IMR-90 (cell line): ENCODE data around the gene CCNK. TPM values are rescaled to one million over a fixed set of nuclear protein-coding genes. Genes with fewer than 3 reads are reported as not detected.

Experiments
- ATAC-seq: fragments of 200-7000 bp; cut with Tn5 transposase; 2 replicates; pipeline ENCODE4 v1.9.1; 2020; ENCODE audit warnings: low read depth, mild to moderate bottlenecking, moderate library complexity
- BruUV-seq: library from RNA; stranded (reverse); fragments of 400-500 nt; replicated peaks from 2 replicates; lab custom pipeline; 2021; lab: Mats Ljungman, UMichigan
- CTCF ChIA-PET: fragments of 300-600 bp; formaldehyde crosslinking; extraction: SDS; loops from one replicate; lab custom pipeline; 2021; ENCODE audit warnings: antibody characterized with exemption; lab: Yijun Ruan, JAX
- POLR2A ChIA-PET: fragments of 300-600 bp; sonication (Branson Sonifier 250); formaldehyde crosslinking; loops from one replicate; lab custom pipeline; 2022; ENCODE audit warnings: antibody characterized with exemption; ENCODE audit not compliant: unreplicated experiment; lab: Charles Lee
- DNase-seq: peaks from one replicate; pipeline ENCODE4 v3.0.0; 2013
- H2AFZ ChIP-seq: replicated peaks from 2 replicates; pipeline ENCODE3; 2013; ENCODE audit warnings: low read length, mild to moderate bottlenecking; ENCODE audit not compliant: poor library complexity
- H2AK5ac ChIP-seq: 2 replicates; pipeline ENCODE4 v1.6.1; 2013; ENCODE audit warnings: low read depth, low read length, inconsistent platforms
- H2AK9ac ChIP-seq: replicated peaks from 2 replicates; pipeline ENCODE3; 2013; ENCODE audit warnings: mild to moderate bottlenecking, low read depth, low read length, moderate library complexity; ENCODE audit not compliant: poor library complexity
- H2BK120ac ChIP-seq: 2 replicates; pipeline ENCODE4 v1.6.1; 2013; ENCODE audit warnings: low read depth, low read length, inconsistent platforms
- H2BK15ac ChIP-seq: 3 replicates; pipeline ENCODE4 v1.6.1; 2013; ENCODE audit warnings: low read depth, low read length, inconsistent platforms
- H2BK20ac ChIP-seq: 2 replicates; pipeline ENCODE4 v1.6.1; 2013; ENCODE audit warnings: low read depth, mild to moderate bottlenecking, inconsistent platforms, low read length, moderate library complexity
- H2BK5ac ChIP-seq: 2 replicates; pipeline ENCODE4 v1.6.1; 2013; ENCODE audit warnings: mild to moderate bottlenecking, low read depth, low read length, inconsistent platforms; ENCODE audit not compliant: poor library complexity, severe bottlenecking
- H3K14ac ChIP-seq: replicated peaks from 2 replicates; pipeline ENCODE4 v1.6.1; 2013; ENCODE audit warnings: low read depth, low read length, inconsistent platforms
- H3K18ac ChIP-seq: 2 replicates; pipeline ENCODE4 v1.6.1; 2013; ENCODE audit warnings: low read depth, low read length, control low read depth
- H3K23ac ChIP-seq: 2 replicates; pipeline ENCODE4 v1.6.1; 2013; ENCODE audit warnings: low read depth, low read length, inconsistent platforms
- H3K27ac ChIP-seq: 2 replicates; pipeline ENCODE4 v1.5.1; 2013; ENCODE audit warnings: mild to moderate bottlenecking, control low read depth, low read length; ENCODE audit not compliant: insufficient read depth
- H3K27me3 ChIP-seq: 2 replicates; pipeline ENCODE4 v1.6.1; 2013; ENCODE audit warnings: low read length; ENCODE audit not compliant: control insufficient read depth, insufficient read depth
- H3K36me3 ChIP-seq: 2 replicates; pipeline ENCODE4 v1.6.1; 2013; ENCODE audit warnings: low read length, mixed read lengths; ENCODE audit not compliant: control insufficient read depth, insufficient read depth
- H3K4ac ChIP-seq: 2 replicates; pipeline ENCODE4 v1.6.1; 2013; ENCODE audit warnings: low read depth, low read length, inconsistent platforms
- H3K4me1 ChIP-seq: 2 replicates; pipeline ENCODE4 v1.6.1; 2013; ENCODE audit warnings: low read length, mixed read lengths; ENCODE audit not compliant: control insufficient read depth, insufficient read depth
- H3K4me2 ChIP-seq: 2 replicates; pipeline ENCODE4 v1.6.1; 2013; ENCODE audit warnings: low read depth, mild to moderate bottlenecking, control low read depth, low read length, moderate library complexity
- H3K4me3 ChIP-seq: 2 replicates; pipeline ENCODE4 v1.5.1; 2013; ENCODE audit warnings: low read depth, mild to moderate bottlenecking, control low read depth, low read length, moderate library complexity; ENCODE audit not compliant: insufficient read depth
- H3K56ac ChIP-seq: 2 replicates; pipeline ENCODE4 v1.6.1; 2013; ENCODE audit warnings: low read length, inconsistent platforms; ENCODE audit not compliant: insufficient read depth; ENCODE audit errors: extremely low read depth
- H3K79me1 ChIP-seq, 2 experiments: 2 replicates each; pipeline ENCODE4 v1.6.1; 2013; ENCODE audit warnings: low read length in 2 of 2, inconsistent platforms in 1 of 2, low read depth in 1 of 2
- H3K9ac ChIP-seq: 2 replicates; pipeline ENCODE4 v1.6.1; 2013; ENCODE audit warnings: low read depth, low read length, control low read depth
- H3K9me1 ChIP-seq: 2 replicates; pipeline ENCODE4 v1.6.1; 2013; ENCODE audit warnings: low read length, inconsistent platforms; ENCODE audit not compliant: insufficient read depth
- H3K9me3 ChIP-seq: 2 replicates; pipeline ENCODE4 v1.6.1; 2013; ENCODE audit warnings: low read length; ENCODE audit not compliant: control insufficient read depth, insufficient read depth
- H4K20me1 ChIP-seq: 2 replicates; pipeline ENCODE4 v1.6.1; 2013; ENCODE audit warnings: low read length, inconsistent platforms; ENCODE audit not compliant: insufficient read depth
- H4K5ac ChIP-seq: 2 replicates; pipeline ENCODE4 v1.6.1; 2013; ENCODE audit warnings: mild to moderate bottlenecking, low read depth, low read length, control low read depth
- H4K8ac ChIP-seq, 2 experiments: 2 replicates each; pipeline ENCODE4 v1.6.1; 2013; ENCODE audit warnings: low read depth in 2 of 2, low read length in 2 of 2, control low read depth in 1 of 2, inconsistent platforms in 1 of 2
- H4K91ac ChIP-seq: 2 replicates; pipeline ENCODE4 v1.6.1; 2013; ENCODE audit warnings: low read depth, low read length, inconsistent platforms; ENCODE audit not compliant: insufficient read depth
- CTCF ChIP-seq: conservative IDR thresholded peaks from 2 replicates; pipeline ENCODE4 v1.5.1; 2012; ENCODE audit warnings: mild to moderate bottlenecking, low read depth, low read length, improper control_type of control experiment
- ELK1 ChIP-seq: fragments of 150-350 bp; IDR thresholded peaks from 2 replicates; pipeline ENCODE4 v1.6.1; 2016; ENCODE audit warnings: low read depth, mild to moderate bottlenecking, low read length, moderate library complexity, borderline replicate concordance
- MAFK ChIP-seq: IDR thresholded peaks from 2 replicates; pipeline ENCODE4 v1.6.1; 2012; ENCODE audit warnings: low read depth, low read length, improper control_type of control experiment
- MAZ ChIP-seq: IDR thresholded peaks from 2 replicates; pipeline ENCODE4 v1.6.1; 2012; ENCODE audit warnings: low read depth, mild to moderate bottlenecking, low read length, improper control_type of control experiment, moderate library complexity, borderline replicate concordance
- NFE2L2 ChIP-seq: fragments of 150-350 bp; IDR thresholded peaks from 2 replicates; pipeline ENCODE4 v1.6.1; 2016; ENCODE audit warnings: low read depth, mild to moderate bottlenecking, low read length
- POLR2A ChIP-seq: IDR thresholded peaks from 2 replicates; pipeline ENCODE4 v1.6.1; 2012; ENCODE audit warnings: mild to moderate bottlenecking, low read depth, low read length
- RCOR1 ChIP-seq: IDR thresholded peaks from 2 replicates; pipeline ENCODE4 v1.6.1; 2012; ENCODE audit warnings: mild to moderate bottlenecking, low read length, improper control_type of control experiment; ENCODE audit not compliant: insufficient replicate concordance
- USF2 ChIP-seq: fragments of 150-350 bp; IDR thresholded peaks from 2 replicates; pipeline ENCODE4 v1.6.1; 2017; ENCODE audit warnings: mild to moderate bottlenecking, antibody characterized with exemption, low read length, low read depth
- WGBS, 2 experiments: methylation state at CpG; one replicate each; pipeline versions ENCODE4 v1.1.5 to v1.1.7; 2013; ENCODE audit warnings: missing lambda C conversion rate in 2 of 2; ENCODE audit not compliant: insufficient read length in 1 of 2; ENCODE audit errors: extremely low coverage in 2 of 2; 5-methylcytosine and 5-hydroxymethylcytosine counted together
- dilution Hi-C: fragments of 300-500 bp; cut with HindIII; formaldehyde crosslinking; loops from one replicate; pipeline ENCODE4 v1.14.3; 2018; ENCODE audit warnings: low sequenced_read_pairs; ENCODE audit not compliant: unreplicated experiment
- in situ Hi-C: fragments of 300-500 bp; cut with MboI; formaldehyde crosslinking; loops from 3 replicates; pipeline ENCODE4 v1.14.3; 2019; ENCODE audit warnings: low sequenced_read_pairs, inconsistent platforms, mixed read lengths
- intact Hi-C: fragments of 100-400 bp; cut with micrococcal nuclease; formaldehyde crosslinking; loops from 2 replicates; pipeline ENCODE4 v1.10.0; 2022
- polyA plus RNA-seq, 3 experiments: library from polyadenylated mRNA; depleted of rRNA; stranded (reverse); fragments of >200 nt; gene quantifications; 2 replicates each; pipeline ENCODE4 v1.2.3, GENCODE V29; 2012; ENCODE audit warnings: low replicate concordance in 1 of 3
- total RNA-seq: library from RNA; depleted of rRNA; stranded (reverse); fragments of >200 nt; gene quantifications from 2 replicates; pipeline ENCODE4 v1.2.3, GENCODE V29; 2012

CCNK gene
- total and polyA plus RNA-seq, 2 of the 4 experiments (the other 2 are of a cell fraction) = 18.8 to 38.3 TPM

- 63% methylated on average over 4 of the region's 9 CpGs; no CpG with 5 or more reads in 1 of the 2 experiments for whole genome bisulfite sequencing, 2 experiments
- Histone ChIP-seq H2BK20ac (no peak overlapping the region), H4K20me1 (peaks cover 46% of the 10 kb centered on the region), H3K23ac (no peak overlapping the region), H2BK5ac (no peak overlapping the region), H3K27me3 (no peaks in the 10 kb centered on the region), H2AFZ (no peak overlapping the region), H4K5ac (no peak overlapping the region), H3K9ac (no peak overlapping the region), H3K56ac (no peak overlapping the region), H3K9me3 (no peaks in the 10 kb centered on the region), H2BK15ac (no peak overlapping the region), H2BK120ac (no peak overlapping the region), H3K9me1 (peaks cover 17% of the 10 kb centered on the region; the same call in 1 of the 2 replicates), H3K79me1 (peaks cover 32 to 68% of the 10 kb centered on the region in 2 experiments), H3K14ac (no peak overlapping the region), H3K4me2 (no peak overlapping the region), H3K4me1 (no peaks in the 10 kb centered on the region; the same call in 1 of the 2 replicates), H3K18ac (no peak overlapping the region), H4K91ac (no peak overlapping the region), H3K4ac (no peak overlapping the region), H3K36me3 (peaks cover 10% of the 10 kb centered on the region), H3K4me3 (no peak overlapping the region), H2AK9ac (no peak overlapping the region), H3K27ac (no peak overlapping the region), H4K8ac (no peak overlapping the region), H2AK5ac (no peak overlapping the region)
- intact Hi-C loops (no loop called here), in situ Hi-C loops (no loop called here), dilution Hi-C loops (no loop called here)
- ChIA-PET CTCF (interaction anchor here (0.6 to 0.7 kb wide), 2 partner anchors 9 to 14 kb away, joined by 3 read pairs; partner anchors contain the start of gene CCNK), POLR2A (no interaction called here)
- ATAC-seq = no peak
- no peak for DNase-seq
- TF ChIP-seq CTCF = no peak
- TF ChIP-seq NFE2L2 = no peak
- no peak for TF ChIP-seq ELK1
- TF ChIP-seq MAFK = no peak
- TF ChIP-seq RCOR1 = no peak
- no peak for TF ChIP-seq MAZ
- no peak for TF ChIP-seq USF2
- no peak for TF ChIP-seq POLR2A
- no TSS peak for BruUV-seq
Measured at GRCh38 chr14:99467336-99468078, 13.7 kb upstream of the CCNK start.
